ENCODE data around the gene AKAP8. TPM values are rescaled to one million over a fixed set of nuclear protein-coding genes. Genes with fewer than 3 reads are reported as not detected.
A peak's percentile ranks its signal among the peaks of the same experiment; 100 is the strongest.
"Not testable (repeated sequence)": the region's sequence is repeated elsewhere in the genome, so short reads cannot be mapped to it uniquely, and the experiment has no call there.

The AKAP8 gene
- total RNA-seq, 1 experiment from 2014 or later = 15.8 TPM

DNA sequence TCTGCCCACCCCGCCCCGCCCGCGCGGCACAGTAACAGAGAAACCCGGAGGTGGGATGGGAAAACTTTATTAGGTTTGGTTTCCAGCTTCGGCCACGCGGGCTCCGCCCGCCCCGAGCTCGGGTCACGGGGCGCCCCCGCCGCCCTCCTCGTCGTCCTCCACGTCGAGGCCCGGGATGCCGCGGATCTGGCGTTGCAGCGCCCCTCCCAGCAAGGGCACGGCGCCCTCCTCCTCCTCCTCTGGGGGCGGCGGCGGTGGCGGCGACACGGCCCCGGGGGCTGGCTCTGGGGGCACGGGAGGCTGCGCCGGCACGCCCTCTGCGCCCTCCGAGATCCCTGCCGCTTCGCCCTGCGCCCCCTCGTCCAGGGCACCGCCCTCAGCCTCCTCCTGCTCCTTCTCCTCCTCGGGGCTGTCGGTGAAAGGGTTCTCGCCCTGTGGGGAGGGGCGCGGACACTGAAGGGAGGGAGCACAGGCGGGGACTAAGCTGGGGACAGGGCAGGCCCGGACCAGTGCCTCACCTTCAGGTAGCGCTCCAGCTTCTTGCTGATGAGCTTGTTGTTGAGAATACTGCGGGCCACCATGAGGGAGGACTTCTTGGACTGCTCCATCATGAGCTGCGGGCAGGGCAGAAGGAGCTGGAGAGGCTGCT is 536 bp upstream of the AKAP8 start:
- in situ Hi-C loops (cut with HindIII; ENCODE audit: low pct_unique_long_range_greater_than_20kb, low sequenced_read_pairs) = no loop called here
- peak; percentile 94 for DNase-seq (ENCODE audit: low read depth)

DNA sequence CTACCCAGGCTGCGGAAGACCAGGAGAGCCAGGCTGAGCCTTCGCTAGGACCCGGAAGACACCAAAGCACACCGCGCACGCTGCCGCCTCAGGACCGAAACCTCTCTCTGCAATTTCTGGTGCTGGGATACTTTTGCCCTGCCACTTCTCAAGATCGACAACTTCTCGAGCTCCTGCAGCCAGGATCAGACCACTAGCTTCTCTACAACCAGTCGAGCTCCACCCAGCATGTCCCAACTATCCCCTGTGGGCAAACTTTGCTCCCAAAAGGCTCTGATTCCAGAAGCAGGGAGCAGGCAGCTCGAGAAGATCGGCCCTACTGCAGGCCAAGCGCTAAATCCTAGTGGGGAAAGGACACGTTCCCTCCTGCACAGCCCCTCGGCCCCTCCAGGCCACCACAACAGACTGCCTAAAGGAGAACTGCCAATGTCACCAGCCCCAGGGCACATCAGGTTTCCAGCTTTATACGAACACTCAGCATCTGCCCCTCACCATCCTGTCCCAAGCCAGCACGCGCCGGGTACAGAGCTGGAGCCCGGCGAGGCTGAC is 979 bp downstream of the AKAP8 start:
- DNase-seq (ENCODE audit: low read depth) = peak; percentile 62
- in situ Hi-C loops (cut with HindIII; ENCODE audit: low pct_unique_long_range_greater_than_20kb, low sequenced_read_pairs) = no loop called here

DNA sequence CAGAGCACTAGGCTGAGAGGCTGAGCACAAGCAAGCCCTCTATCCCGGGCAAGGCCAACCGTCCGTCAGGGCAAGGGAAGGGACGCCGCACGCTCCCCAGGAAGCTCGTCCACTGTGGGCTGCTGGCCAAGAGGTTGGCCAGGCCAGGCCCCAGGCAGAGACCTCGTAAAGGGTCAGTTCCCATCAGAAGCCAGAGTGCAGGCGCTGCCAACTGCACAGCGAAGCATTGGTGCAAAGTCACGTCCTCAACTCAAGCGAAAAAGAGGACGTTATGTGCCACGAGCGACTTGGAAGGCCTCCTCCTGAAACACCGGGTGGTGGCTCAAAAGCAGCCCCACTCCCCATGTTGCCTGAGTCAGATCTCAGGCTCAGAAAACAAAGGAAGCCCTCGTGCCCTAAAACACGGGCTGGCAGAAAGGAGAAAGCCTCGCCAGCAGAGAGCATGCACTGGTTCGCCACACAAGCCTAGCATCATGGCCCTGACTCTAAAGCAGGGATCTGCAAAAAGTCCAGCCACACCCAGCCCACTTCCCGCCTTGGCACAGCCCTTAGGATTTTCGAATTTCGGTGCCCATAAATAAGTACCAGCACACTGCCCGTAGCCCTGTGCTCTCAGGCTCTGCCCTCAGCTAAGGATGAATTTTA is 4.7 kb downstream of the AKAP8 start:
- no peak for DNase-seq (ENCODE audit: low read depth)
- in situ Hi-C loops (cut with HindIII; ENCODE audit: low pct_unique_long_range_greater_than_20kb, low sequenced_read_pairs) = no loop called here

DNA sequence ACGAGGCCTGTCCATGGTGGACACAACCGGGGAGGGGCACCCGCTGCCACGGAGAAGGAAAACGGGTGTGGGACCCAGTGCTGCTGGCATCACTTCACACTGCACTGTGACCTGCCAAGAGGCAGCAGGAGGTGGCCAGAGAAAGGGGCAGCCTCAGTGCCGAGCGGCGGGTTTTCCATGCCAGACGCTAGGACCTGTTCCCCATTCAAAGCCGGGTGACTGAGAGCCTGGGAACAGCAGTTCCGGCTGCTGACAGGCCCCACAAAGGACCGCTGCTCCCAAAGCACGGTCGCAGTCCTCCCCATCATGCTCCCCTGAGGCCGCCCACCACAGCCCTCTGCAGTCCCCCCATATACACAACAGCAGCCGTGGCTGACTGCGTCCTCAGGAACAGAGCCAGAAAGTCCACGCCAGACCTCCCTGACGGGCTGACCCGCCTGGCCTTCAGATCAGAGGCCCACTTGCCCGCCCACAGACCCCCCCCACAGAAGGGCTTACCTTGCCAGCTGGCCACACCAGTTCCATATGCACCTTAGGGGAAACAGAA is 5.4 kb downstream of the AKAP8 start:
- DNase-seq (ENCODE audit: low read depth) = no peak
- in situ Hi-C loops (cut with HindIII; ENCODE audit: low pct_unique_long_range_greater_than_20kb, low sequenced_read_pairs) = no loop called here

DNA sequence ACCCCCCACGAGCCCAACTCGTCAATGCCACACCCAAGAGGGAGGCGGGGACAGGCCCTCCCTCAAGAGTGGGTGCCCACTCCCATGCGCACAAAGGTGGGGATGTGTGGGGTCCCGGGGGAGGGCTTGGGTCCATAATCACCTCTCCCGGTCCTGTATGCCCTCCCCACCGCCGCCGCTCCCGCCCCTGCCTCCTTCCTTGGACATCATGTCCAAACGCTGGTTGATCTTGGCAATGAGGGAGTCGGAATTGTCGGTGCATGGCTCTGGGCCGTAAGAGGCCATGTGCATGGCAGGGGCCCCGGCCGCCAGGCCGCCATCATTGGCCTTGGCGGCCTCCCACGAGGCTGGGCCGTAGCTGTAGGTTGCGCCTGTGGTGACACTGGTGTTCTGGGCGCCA is 5.9 kb downstream of the AKAP8 start:
- DNase-seq (ENCODE audit: low read depth) = no peak
- in situ Hi-C loops (cut with HindIII; ENCODE audit: low pct_unique_long_range_greater_than_20kb, low sequenced_read_pairs) = no loop called here

DNA sequence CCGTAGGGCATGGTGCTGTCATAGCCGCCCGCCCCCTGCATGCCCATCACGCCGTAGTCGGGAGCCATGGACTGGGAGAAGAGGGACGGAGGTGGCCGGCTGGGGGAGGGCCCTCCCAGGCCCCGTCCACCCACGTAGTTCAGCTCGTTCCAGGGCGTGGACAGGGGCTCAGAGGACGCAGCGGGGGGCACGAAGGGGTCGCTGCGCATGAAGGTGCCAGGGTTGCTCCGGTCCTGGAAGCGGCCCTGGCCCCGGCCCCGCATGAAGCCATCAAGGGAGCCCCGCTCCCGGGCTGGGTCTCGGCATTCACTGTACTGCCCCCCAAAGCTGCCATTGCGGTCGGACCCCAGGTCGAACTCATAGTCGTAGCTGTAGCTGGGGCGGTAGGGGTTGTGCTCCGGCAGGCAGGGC is 6.7 kb downstream of the AKAP8 start:
- no peak for DNase-seq (ENCODE audit: low read depth)
- in situ Hi-C loops (cut with HindIII; ENCODE audit: low pct_unique_long_range_greater_than_20kb, low sequenced_read_pairs) = no loop called here

DNA sequence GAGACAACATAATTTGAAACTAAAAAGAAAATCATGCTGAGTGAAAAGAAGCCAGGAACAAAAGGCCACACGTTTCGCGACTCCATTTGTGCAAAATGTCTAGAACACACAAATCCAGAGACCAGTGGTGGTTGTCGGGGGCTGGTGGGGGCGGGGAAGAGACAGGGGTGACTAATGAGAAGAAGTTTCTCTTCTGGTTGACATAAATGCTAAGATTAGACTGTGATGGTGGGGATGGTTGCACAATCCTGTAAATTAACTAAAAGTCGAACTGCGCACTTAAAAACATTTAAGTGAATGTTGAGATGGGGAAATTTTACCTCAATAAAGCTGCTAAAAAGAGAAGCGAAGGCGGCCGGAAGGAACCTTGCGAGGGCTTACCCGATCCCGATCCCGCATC is 7.1 kb downstream of the AKAP8 start:
- DNase-seq (ENCODE audit: low read depth) = no peak
- in situ Hi-C loops (cut with HindIII; ENCODE audit: low pct_unique_long_range_greater_than_20kb, low sequenced_read_pairs) = no loop called here

DNA sequence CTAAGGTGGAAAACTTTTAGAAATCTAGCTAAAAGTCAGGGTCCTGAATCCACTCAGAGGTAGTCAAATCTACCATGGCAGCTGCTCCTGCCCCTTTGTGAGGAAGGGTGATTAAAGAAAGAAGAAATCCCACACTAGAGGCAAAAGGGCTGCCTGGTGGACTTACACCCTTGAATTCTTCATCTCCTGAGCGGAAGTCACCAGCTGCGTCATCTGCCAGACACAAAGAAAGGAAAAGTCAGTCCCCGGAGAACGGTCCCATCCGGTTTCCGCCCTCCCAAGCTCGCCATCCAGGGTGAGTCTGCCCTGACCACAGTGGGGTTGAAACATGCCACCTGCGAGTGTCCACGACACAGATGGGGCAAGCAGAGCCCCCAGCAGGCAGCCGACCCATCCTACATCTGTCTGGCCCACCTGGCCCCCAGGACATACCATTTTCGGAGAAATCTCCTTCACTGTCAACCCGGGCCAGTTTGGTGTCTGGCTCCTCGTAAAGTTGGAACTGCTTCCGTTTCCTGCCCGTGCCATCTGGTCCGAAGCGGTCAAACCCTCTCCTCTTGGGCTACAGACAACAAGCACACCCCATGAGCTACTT is 7.7 kb downstream of the AKAP8 start:
- in situ Hi-C loops (cut with HindIII; ENCODE audit: low pct_unique_long_range_greater_than_20kb, low sequenced_read_pairs) = no loop called here
- DNase-seq (ENCODE audit: low read depth) = no peak

DNA sequence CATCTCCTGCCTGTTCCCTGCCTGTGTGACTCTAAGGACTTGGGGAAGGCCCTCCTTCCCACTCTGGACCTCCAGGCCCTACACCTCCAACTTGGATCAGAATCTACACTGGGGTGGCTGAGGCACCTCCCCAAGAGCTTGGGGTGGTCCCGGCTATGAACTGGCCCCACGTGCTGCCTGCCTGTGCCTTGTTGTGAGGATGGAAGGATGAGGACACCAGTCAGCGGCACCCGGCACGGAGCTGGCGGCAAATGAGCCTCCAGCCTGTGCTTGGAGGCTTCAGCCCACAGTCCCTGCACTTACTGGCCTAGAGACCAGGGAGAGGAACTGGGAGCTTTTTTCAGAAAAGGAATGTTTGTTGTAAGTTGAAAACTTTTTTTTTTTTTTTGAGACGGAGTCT is 8.5 kb downstream of the AKAP8 start:
- in situ Hi-C loops (cut with HindIII; ENCODE audit: low pct_unique_long_range_greater_than_20kb, low sequenced_read_pairs) = no loop called here
- no peak for DNase-seq (ENCODE audit: low read depth)

DNA sequence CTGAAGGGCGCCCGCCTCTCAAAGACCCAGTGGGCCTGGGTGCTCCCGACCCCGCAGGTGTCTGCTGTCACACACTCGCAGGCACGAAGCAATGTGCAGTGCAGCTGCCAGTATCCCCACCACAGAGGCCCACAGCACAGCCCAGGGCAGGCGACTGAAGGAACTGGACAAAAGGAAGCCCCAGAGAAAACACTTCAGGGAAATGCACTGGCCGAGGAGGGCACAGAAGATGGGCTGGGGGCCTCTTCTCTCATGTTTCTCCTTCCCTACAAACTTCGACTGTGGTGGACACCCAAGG is 10.0 kb downstream of the AKAP8 start:
- in situ Hi-C loops (cut with HindIII; ENCODE audit: low pct_unique_long_range_greater_than_20kb, low sequenced_read_pairs) = no loop called here
- DNase-seq (ENCODE audit: low read depth) = no peak

DNA sequence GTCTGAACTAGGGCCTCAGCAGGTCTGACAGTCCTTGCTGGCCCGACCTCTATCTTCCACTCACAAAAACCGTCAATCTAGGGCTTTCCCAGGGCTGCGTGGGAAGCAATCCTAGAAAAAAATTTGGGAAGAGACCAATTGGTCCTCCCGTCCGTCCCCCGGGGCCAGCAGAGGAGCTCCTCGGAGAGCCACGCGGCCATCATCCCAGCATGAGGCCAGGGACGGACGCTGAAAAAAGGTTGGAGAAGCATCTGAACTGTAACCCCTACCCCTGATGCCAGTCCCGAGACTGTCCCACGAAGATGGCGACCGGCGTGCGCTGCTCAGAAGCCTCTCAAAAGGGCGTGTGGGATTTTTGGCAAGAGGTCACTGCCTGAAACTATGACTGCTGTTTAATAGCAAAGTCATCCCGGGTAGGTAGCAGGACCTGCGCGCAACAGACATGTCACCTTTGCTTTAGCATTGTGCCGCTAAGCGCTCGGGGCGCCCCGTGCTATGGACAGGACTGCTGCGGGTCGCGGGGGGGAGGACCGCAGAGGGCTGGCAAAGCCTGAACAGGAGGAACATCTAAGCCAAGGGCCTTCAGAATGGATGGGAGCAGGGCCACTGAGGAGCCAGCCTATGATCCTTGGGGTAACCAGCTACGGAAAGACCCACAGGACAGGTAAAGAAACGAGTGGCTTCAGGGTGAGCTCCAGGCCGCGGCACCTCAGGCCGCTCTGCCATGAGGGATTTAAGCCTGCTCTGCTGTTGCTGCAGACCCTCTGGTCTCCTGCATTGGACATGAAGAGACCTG is 10.6 kb downstream of the AKAP8 start:
- DNase-seq (ENCODE audit: low read depth) = no peak
- in situ Hi-C loops (cut with HindIII; ENCODE audit: low pct_unique_long_range_greater_than_20kb, low sequenced_read_pairs) = no loop called here

DNA sequence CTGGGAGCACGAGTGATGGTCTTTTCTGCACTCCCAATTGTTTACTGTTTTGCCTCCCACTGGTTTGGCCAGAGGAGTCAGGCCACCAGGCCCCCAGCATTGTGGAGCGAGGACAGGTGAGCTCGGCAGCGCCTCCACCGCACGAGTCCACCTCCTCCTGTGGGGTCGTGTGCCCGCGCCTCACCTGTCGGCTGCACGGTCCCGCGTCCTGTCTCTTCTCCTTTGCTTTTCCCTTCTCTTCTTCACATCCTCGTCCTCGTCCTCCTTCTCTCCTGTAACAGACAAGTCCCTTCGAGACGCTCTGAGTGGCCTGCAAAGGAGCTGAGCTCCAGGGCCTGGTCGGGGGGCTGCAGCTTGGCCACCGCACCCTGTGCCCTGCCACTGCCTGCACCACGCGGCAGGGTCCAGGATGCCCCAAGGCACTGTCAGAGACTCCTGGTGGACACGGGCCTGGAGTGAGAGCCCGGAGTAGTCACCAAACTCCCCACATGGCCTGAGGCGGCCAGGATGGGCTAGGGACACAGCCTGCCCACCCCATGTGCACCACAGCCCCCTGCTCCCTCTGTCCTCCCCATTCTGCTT is 11.4 kb downstream of the AKAP8 start:
- in situ Hi-C loops (cut with HindIII; ENCODE audit: low pct_unique_long_range_greater_than_20kb, low sequenced_read_pairs) = no loop called here
- no peak for DNase-seq (ENCODE audit: low read depth)

DNA sequence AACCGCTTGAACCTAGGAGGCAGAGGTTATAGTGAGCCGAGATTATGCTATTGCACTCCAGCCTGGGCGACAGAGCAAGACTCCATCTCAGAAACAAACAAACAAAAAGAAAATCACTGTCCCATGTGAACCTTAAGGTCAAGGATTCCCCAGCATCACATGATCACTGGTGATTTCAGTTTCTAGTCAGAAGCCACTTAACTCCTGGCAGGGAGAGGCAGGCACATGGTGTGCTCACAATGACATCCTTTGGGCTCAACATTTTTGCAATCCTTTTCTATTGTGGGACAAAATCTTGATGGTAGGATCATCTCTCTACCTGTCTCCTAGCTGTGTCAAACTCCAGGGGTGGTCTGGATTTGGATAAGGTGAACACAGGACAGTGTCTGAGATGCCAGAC is 12.1 kb downstream of the AKAP8 start:
- in situ Hi-C loops (cut with HindIII; ENCODE audit: low pct_unique_long_range_greater_than_20kb, low sequenced_read_pairs) = no loop called here
- peak; percentile 45 for DNase-seq (ENCODE audit: low read depth)

DNA sequence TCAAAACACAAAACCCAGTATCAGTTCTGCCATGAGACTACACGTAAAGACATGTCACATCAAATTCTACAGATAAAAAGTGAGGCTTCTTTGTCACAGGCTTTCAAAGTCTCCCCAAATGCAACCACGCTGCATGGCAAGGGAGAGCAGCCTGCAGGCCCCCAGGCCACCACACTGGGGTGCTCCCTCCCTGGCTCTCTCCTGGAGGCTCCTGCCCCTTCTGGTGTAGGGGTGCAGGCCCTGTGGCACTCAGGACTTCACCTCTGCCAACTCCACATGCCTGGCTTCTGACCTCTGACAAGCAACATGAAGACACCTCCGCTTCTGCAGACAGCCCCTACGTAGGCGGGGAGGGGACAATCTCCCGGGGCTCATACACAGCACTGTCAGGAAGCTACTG is 14.3 kb downstream of the AKAP8 start:
- in situ Hi-C loops (cut with HindIII; ENCODE audit: low pct_unique_long_range_greater_than_20kb, low sequenced_read_pairs) = no loop called here
- no peak for DNase-seq (ENCODE audit: low read depth)

DNA sequence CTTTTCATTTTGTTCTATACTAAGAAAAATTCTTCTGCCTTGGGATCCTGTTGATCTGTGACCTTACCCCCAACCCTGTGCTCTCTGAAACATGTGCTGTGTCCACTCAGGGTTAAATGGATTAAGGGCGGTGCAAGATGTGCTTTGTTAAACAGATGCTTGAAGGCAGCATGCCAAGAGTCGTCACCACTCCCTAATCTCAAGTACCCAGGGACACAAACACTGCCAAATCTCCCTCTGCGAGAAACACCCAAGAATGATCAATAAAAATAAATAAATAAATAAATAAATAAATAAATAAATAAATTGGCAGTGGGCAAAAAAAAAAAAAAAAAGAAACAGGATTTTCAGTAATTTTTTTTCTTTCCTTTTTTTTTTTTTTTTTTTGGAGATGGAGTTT is 15.8 kb downstream of the AKAP8 start:
- DNase-seq (ENCODE audit: low read depth); in situ Hi-C loops (cut with HindIII; ENCODE audit: low pct_unique_long_range_greater_than_20kb, low sequenced_read_pairs): not testable (repeated sequence)

DNA sequence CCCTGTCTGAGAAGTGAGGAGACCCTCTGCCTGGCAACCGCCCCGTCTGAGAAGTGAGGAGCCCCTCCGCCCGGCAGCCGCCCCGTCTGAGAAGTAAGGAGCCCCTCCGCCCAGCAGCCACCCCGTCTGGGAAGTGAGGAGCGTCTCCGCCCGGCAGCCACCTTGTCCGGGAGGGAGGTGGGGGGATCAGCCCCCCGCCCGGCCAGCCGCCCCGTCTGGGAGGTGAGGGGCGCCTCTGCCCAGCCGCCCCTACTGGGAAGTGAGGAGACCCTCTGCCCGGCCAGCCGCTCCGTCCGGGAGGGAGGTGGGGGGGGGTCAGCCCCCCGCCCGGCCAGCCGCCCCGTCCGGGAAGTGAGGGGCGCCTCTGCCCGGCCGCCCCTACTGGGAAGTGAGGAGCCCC is 16.5 kb downstream of the AKAP8 start:
- in situ Hi-C loops (cut with HindIII; ENCODE audit: low pct_unique_long_range_greater_than_20kb, low sequenced_read_pairs); DNase-seq (ENCODE audit: low read depth): not testable (repeated sequence)

DNA sequence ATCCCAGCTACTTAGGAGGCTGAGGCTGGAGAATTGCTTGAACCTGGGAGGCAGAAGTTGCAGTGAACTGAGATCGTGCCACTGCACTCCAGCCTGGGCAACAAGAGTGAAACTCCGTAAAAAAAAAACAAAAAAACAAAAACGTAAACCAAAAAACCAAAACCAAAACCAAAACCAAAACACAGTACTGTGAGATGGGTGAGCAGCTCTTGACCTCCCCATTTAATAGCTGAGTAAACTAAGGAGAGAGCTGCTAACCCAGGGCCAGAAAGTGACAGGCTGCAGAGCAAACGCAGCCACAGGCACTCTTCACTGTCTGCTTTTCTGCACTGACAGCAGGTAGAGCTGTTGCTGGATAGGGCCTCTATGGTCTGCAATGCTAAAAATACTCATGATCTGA is 19.6 kb downstream of the AKAP8 start:
- DNase-seq (ENCODE audit: low read depth); in situ Hi-C loops (cut with HindIII; ENCODE audit: low pct_unique_long_range_greater_than_20kb, low sequenced_read_pairs): not testable (repeated sequence)

DNA sequence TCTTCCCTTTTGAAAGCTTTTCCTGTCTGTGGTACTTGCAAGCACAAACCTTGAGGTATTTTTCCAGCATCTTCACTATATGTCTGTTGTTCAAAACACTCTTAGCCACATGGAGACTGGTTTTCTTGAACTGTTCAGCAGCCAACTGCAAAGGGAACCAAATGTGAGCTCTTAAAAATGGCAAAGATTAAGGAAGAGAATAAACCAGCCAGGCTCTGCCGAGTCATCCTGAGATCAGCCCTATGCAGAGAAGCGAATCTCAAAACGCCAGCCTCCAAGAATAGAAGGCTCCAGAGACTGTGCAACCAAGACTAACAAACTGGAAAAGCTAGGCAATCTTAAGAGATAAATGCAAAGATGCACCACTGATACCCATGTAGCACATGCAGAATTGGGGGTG is 20.7 kb downstream of the AKAP8 start:
- in situ Hi-C loops (cut with HindIII; ENCODE audit: low pct_unique_long_range_greater_than_20kb, low sequenced_read_pairs) = no loop called here
- DNase-seq (ENCODE audit: low read depth) = peak; percentile 60
